Neuronal stem cell (in vitro differentiated cells): ENCODE measurements around the gene CGB2.

Source experiments
- DNase-seq: peaks from one replicate; pipeline ENCODE4 v3.0.0-alpha.2; 2013; ENCODE audit warnings: low spot score
- H2AFZ ChIP-seq: one replicate; pipeline ENCODE4 v1.6.1; 2013; ENCODE audit warnings: mild to moderate bottlenecking, low read length, inconsistent platforms
- H2AK5ac ChIP-seq: 2 replicates; pipeline ENCODE4 v1.6.1; 2013; ENCODE audit warnings: low read depth, mild to moderate bottlenecking, inconsistent platforms, low read length, moderate library complexity, mixed read lengths
- H2BK120ac ChIP-seq: 2 replicates; pipeline ENCODE4 v1.6.1; 2013; ENCODE audit warnings: low read depth, mild to moderate bottlenecking, inconsistent platforms, low read length, moderate library complexity, mixed read lengths
- H2BK12ac ChIP-seq: one replicate; pipeline ENCODE4 v1.6.1; 2013; ENCODE audit warnings: low read length, inconsistent platforms
- H2BK15ac ChIP-seq: 2 replicates; pipeline ENCODE4 v1.6.1; 2013; ENCODE audit warnings: mild to moderate bottlenecking, low read length, inconsistent platforms, mixed read lengths
- H2BK5ac ChIP-seq: one replicate; pipeline ENCODE4 v1.6.1; 2013; ENCODE audit warnings: inconsistent platforms, mild to moderate bottlenecking, low read length, moderate library complexity
- H3K14ac ChIP-seq: one replicate; pipeline ENCODE4 v1.6.1; 2013; ENCODE audit warnings: low read length, inconsistent platforms
- H3K18ac ChIP-seq: 2 replicates; pipeline ENCODE4 v1.6.1; 2013; ENCODE audit warnings: low read length, inconsistent platforms
- H3K23ac ChIP-seq: 2 replicates; pipeline ENCODE4 v1.6.1; 2013; ENCODE audit warnings: low read depth, mild to moderate bottlenecking, mixed read lengths, low read length, inconsistent platforms; ENCODE audit not compliant: poor library complexity
- H3K27ac ChIP-seq: replicated peaks from 3 replicates; pipeline ENCODE4 v1.5.1; 2013; ENCODE audit warnings: low read length, inconsistent platforms
- H3K27me3 ChIP-seq, 3 experiments: 2 replicates each; pipeline ENCODE4 v1.6.1; 2013; ENCODE audit warnings: low read length in 3 of 3, mild to moderate bottlenecking in 2 of 3, inconsistent platforms in 1 of 3, low read depth in 1 of 3, mixed read lengths in 1 of 3, moderate library complexity in 1 of 3; ENCODE audit not compliant: control insufficient read depth in 3 of 3, insufficient read depth in 3 of 3
- H3K36me3 ChIP-seq, 2 donors: replicated peaks in 1 of 2; 2 replicates each; pipeline ENCODE4 v1.6.1; 2013; ENCODE audit warnings: low read length in 2 of 2; ENCODE audit not compliant: control insufficient read depth in 2 of 2, insufficient read depth in 2 of 2
- H3K4ac ChIP-seq: 2 replicates; pipeline ENCODE4 v1.6.1; 2013; ENCODE audit warnings: inconsistent platforms, mild to moderate bottlenecking, low read length, moderate library complexity
- H3K4me1 ChIP-seq, 2 donors: 1 replicate in 1 of 2; 2 replicates in 1 of 2; pipeline ENCODE4 v1.6.1; 2013; ENCODE audit warnings: low read length in 2 of 2, low read depth in 1 of 2; ENCODE audit not compliant: control insufficient read depth in 2 of 2, insufficient read depth in 1 of 2
- H3K4me2 ChIP-seq: one replicate; pipeline ENCODE4 v1.6.1; 2013; ENCODE audit warnings: mild to moderate bottlenecking, low read length, inconsistent platforms; ENCODE audit not compliant: insufficient read depth, poor library complexity, severe bottlenecking
- H3K4me3 ChIP-seq, 2 donors: 2 replicates each; pipeline ENCODE4 v1.5.1; 2013; ENCODE audit warnings: low read length in 2 of 2, mild to moderate bottlenecking in 2 of 2, inconsistent platforms in 1 of 2, moderate library complexity in 1 of 2
- H3K79me1 ChIP-seq: one replicate; pipeline ENCODE4 v1.6.1; 2013; ENCODE audit warnings: low read depth, mild to moderate bottlenecking, inconsistent platforms, low read length, moderate library complexity
- H3K9ac ChIP-seq: one replicate; pipeline ENCODE4 v1.6.1; 2013; ENCODE audit warnings: mild to moderate bottlenecking, low read depth, low read length, inconsistent platforms; ENCODE audit not compliant: poor library complexity
- H3K9me3 ChIP-seq, 2 donors: replicated peaks in 1 of 2; 2 replicates each; pipeline versions ENCODE3 to v1.6.1; 2013; ENCODE audit warnings: low read length in 2 of 2, mild to moderate bottlenecking in 2 of 2, inconsistent platforms in 1 of 2, low read depth in 1 of 2, mixed read lengths in 1 of 2, moderate library complexity in 1 of 2; ENCODE audit not compliant: control insufficient read depth in 2 of 2, insufficient read depth in 1 of 2
- H4K8ac ChIP-seq: one replicate; pipeline ENCODE4 v1.6.1; 2013; ENCODE audit warnings: low read depth, mild to moderate bottlenecking, inconsistent platforms, low read length, moderate library complexity
- H4K91ac ChIP-seq: one replicate; pipeline ENCODE4 v1.6.1; 2013; ENCODE audit warnings: low read length, low read depth, mild to moderate bottlenecking, inconsistent platforms; ENCODE audit not compliant: poor library complexity
- WGBS, 2 donors: extraction: QIAGEN DNeasy Blood & Tissue Kit; methylation state at CpG; one replicate each; pipeline ENCODE4 v1.1.7; 2013; ENCODE audit warnings: missing lambda C conversion rate in 2 of 2, mixed read lengths in 1 of 2; ENCODE audit not compliant: insufficient read length in 2 of 2, insufficient replicate concordance in 1 of 2; ENCODE audit errors: extremely low coverage in 2 of 2; 5-methylcytosine and 5-hydroxymethylcytosine counted together

Gene CGB2

GRCh38 chr19:48987323-48987722 lies 44.4 kb upstream of the CGB2 start:
- H3K9ac ChIP-seq = no peak overlapping the region
- no peak overlapping the region for H4K8ac ChIP-seq
- H2BK5ac ChIP-seq = no peak overlapping the region
- H3K4ac ChIP-seq = no peak overlapping the region
- no peak for DNase-seq
- no peak overlapping the region for H2BK12ac ChIP-seq
- H2BK15ac ChIP-seq = no peak overlapping the region
- H2AFZ ChIP-seq = no peak overlapping the region
- no peak overlapping the region for H2AK5ac ChIP-seq
- H3K4me2 ChIP-seq = no peak overlapping the region
- H3K4me1 ChIP-seq = peaks cover 5% of the 10 kb centered on the region in 2 donors
- WGBS, 2 donors = no CpG with 5 or more reads among the region's 7 CpGs
- no peak overlapping the region for H3K27ac ChIP-seq
- H3K9me3 ChIP-seq = no peaks in the 10 kb centered on the region
- no peak overlapping the region for H3K23ac ChIP-seq
- H3K4me3 ChIP-seq = no peak overlapping the region
- peaks cover 5% of the 10 kb centered on the region for H3K79me1 ChIP-seq
- H2BK120ac ChIP-seq = no peak overlapping the region
- H3K27me3 ChIP-seq = no peaks in the 10 kb centered on the region
- H3K18ac ChIP-seq = no peak overlapping the region
- no peak overlapping the region for H3K14ac ChIP-seq
- H3K36me3 ChIP-seq = peaks cover 25 to 65% of the 10 kb centered on the region in 2 donors
- no peak overlapping the region for H4K91ac ChIP-seq

DNA sequence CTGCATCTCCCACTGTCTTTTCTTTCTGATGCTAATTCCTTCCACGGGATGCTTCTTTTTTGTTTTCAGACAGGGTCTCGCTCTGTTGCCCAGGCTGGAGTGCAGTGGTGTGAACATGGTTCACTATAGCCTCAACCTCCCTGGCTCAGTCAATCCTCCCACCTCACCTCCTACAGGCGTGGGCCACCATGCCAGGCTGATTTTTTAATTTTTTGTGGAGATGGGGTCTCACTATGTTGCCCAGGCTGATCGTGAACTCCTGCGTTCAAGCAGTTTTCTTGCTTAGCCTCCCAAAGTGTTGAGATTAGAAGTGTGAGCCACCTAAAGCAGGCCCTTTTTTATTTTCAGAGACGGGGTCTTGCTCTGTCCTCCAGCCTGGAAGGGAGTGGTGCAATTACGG lies 43.4 kb upstream of the CGB2 start:
- H3K27me3 ChIP-seq = no peaks in the 10 kb centered on the region
- H3K9ac ChIP-seq = no peak overlapping the region
- DNase-seq = no peak
- no peak overlapping the region for H3K23ac ChIP-seq
- H3K14ac ChIP-seq = no peak overlapping the region
- H3K79me1 ChIP-seq = peaks cover 8% of the 10 kb centered on the region
- no peak overlapping the region for H3K4me3 ChIP-seq
- H3K4me2 ChIP-seq = no peak overlapping the region
- no peak overlapping the region for H4K91ac ChIP-seq
- no peak overlapping the region for H3K4ac ChIP-seq
- H4K8ac ChIP-seq = no peak overlapping the region
- no peak overlapping the region for H3K27ac ChIP-seq
- no peak overlapping the region for H2BK15ac ChIP-seq
- H3K18ac ChIP-seq = no peak overlapping the region
- peaks cover 5% of the 10 kb centered on the region in 2 donors for H3K4me1 ChIP-seq
- no peaks in the 10 kb centered on the region for H3K9me3 ChIP-seq
- H2AFZ ChIP-seq = no peak overlapping the region
- no peak overlapping the region for H2BK120ac ChIP-seq
- no peak overlapping the region for H2BK5ac ChIP-seq
- peaks cover 25 to 57% of the 10 kb centered on the region in 2 donors for H3K36me3 ChIP-seq
- no CpG with 5 or more reads among the region's 7 CpGs for WGBS, 2 donors
- H2AK5ac ChIP-seq = no peak overlapping the region
- no peak overlapping the region for H2BK12ac ChIP-seq

DNA sequence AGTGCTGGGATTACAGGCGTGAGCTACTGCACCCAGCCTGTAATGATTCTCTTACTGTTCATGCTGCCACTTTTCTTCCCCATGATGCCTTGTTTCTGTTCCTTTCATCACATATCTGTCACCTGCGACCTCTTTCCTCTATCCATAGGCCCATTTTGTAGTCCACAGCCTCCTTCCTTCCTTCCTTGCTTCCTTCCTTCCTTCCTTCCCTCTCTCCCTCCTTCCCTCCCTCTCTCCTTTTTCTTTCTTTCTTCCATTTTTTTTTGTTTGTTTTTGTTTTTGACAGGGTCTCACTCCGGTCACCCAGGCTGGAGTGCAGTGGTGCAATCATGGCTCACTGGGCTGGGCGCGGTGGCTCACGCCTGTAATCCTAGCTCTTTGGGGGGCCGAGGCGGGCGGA lies 42.8 kb upstream of the CGB2 start:
- no peak overlapping the region for H2BK5ac ChIP-seq
- H3K79me1 ChIP-seq = peaks cover 8% of the 10 kb centered on the region
- no peak overlapping the region for H2BK12ac ChIP-seq
- no CpG with 5 or more reads among the region's 9 CpGs for WGBS, 2 donors
- no peak overlapping the region for H3K23ac ChIP-seq
- no peak overlapping the region for H3K4ac ChIP-seq
- H2BK15ac ChIP-seq = no peak overlapping the region
- DNase-seq = no peak
- no peak overlapping the region for H4K91ac ChIP-seq
- H3K9me3 ChIP-seq = no peaks in the 10 kb centered on the region
- H3K18ac ChIP-seq = no peak overlapping the region
- H3K36me3 ChIP-seq = peaks cover 23 to 51% of the 10 kb centered on the region in 2 donors
- no peak overlapping the region for H2BK120ac ChIP-seq
- no peak overlapping the region for H3K14ac ChIP-seq
- no peak overlapping the region for H3K4me2 ChIP-seq
- H3K9ac ChIP-seq = no peak overlapping the region
- no peak overlapping the region for H2AK5ac ChIP-seq
- no peak overlapping the region for H3K27ac ChIP-seq
- peaks cover 5% of the 10 kb centered on the region in 2 donors for H3K4me1 ChIP-seq
- H3K27me3 ChIP-seq = no peaks in the 10 kb centered on the region
- H4K8ac ChIP-seq = no peak overlapping the region
- H3K4me3 ChIP-seq = no peak overlapping the region
- no peak overlapping the region for H2AFZ ChIP-seq

DNA sequence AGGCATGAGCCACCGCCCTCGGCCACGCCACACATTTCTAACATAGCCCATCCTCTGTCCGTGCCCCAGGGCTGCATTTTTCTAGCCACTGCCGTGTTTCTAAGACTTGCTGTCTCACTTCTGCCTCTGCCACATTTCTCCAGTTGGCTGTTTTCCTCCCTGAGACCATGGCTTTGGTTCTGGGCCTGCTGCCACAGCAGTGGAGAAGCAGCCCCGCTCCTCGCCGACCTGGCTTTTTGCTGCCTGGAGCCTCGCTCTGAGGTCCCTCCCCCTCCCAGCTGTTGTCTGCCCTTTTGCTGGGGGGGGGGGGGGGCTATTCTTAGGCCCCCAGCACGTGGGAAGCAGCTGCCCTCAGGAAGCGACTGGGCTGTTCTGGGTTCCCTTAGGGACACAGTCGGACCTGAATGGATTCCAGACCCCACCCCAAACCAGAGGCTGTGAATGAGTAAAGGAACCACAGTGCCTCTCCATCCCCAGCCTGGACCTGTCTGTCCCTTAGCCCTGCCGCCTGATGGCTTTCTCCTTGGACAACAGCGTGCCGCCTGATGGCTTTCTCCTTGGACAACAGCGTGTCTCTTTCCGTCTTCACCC lies 41.9 kb upstream of the CGB2 start:
- H3K27me3 ChIP-seq = no peaks in the 10 kb centered on the region
- DNase-seq = no peak
- no peak overlapping the region for H3K4me3 ChIP-seq
- H3K4me2 ChIP-seq = no peak overlapping the region
- H2AFZ ChIP-seq = no peak overlapping the region
- H3K36me3 ChIP-seq = peaks cover 20 to 46% of the 10 kb centered on the region in 2 donors
- no peak overlapping the region for H3K27ac ChIP-seq
- H4K8ac ChIP-seq = no peak overlapping the region
- H2BK5ac ChIP-seq = no peak overlapping the region
- H3K4me1 ChIP-seq = peaks cover 5 to 11% of the 10 kb centered on the region in 2 donors
- H3K9ac ChIP-seq = no peak overlapping the region
- no peak overlapping the region for H2BK12ac ChIP-seq
- no peak overlapping the region for H3K18ac ChIP-seq
- no peak overlapping the region for H3K14ac ChIP-seq
- no CpG with 5 or more reads among the region's 17 CpGs for WGBS, 2 donors
- no peaks in the 10 kb centered on the region for H3K9me3 ChIP-seq
- no peak overlapping the region for H3K4ac ChIP-seq
- H4K91ac ChIP-seq = no peak overlapping the region
- H2BK120ac ChIP-seq = no peak overlapping the region
- H2BK15ac ChIP-seq = no peak overlapping the region
- H3K79me1 ChIP-seq = peaks cover 11% of the 10 kb centered on the region
- H3K23ac ChIP-seq = peak overlapping the region; percentile 26
- H2AK5ac ChIP-seq = no peak overlapping the region
